Astrocyte of the cerebellum (primary cell): Measurements from ENCODE around the gene SMIM35.

ENCODE experiments used
- DNase-seq: peaks from one replicate; pipeline ENCODE4 v3.0.0-alpha.2; 2011; ENCODE audit warnings: low read depth
- H3K4me3 ChIP-seq: 2 replicates; pipeline ENCODE4 v1.5.1; 2011; ENCODE audit warnings: mild to moderate bottlenecking, low read depth, low read length, moderate library complexity
- CTCF ChIP-seq: IDR thresholded peaks from 2 replicates; pipeline ENCODE4 v1.5.1; 2012; ENCODE audit warnings: low read length, low read depth, moderate library complexity, mild to moderate bottlenecking; ENCODE audit errors: missing control alignments
- in situ Hi-C: cut with HindIII; loops from 2 replicates; pipeline ENCODE4 v1.10.0; 2017; ENCODE audit warnings: low sequenced_read_pairs

SMIM35 gene

GRCh38 chr11:118074785-118075184 is 12.0 kb downstream of the SMIM35 start:
- TF ChIP-seq CTCF: no peak
- in situ Hi-C loops: no loop called here
- H3K4me3 ChIP-seq: no peak overlapping the region
- no peak for DNase-seq

GRCh38 chr11:118074091-118074685 is 12.6 kb downstream of the SMIM35 start:
- no peak for TF ChIP-seq CTCF
- no peak overlapping the region for H3K4me3 ChIP-seq
- in situ Hi-C loops: no loop called here
- no peak for DNase-seq

GRCh38 chr11:118073554-118073953 is 13.2 kb downstream of the SMIM35 start:
- no peak for DNase-seq
- no peak for TF ChIP-seq CTCF
- no peak overlapping the region for H3K4me3 ChIP-seq
- in situ Hi-C loops: no loop called here

GRCh38 chr11:118071416-118072030 is 15.2 kb downstream of the SMIM35 start:
- TF ChIP-seq CTCF: no peak
- in situ Hi-C loops: no loop called here
- no peak for DNase-seq
- H3K4me3 ChIP-seq: no peak overlapping the region

- H3K4me3 ChIP-seq: no peak overlapping the region
- in situ Hi-C loops: no loop called here
- TF ChIP-seq CTCF: no peak
- DNase-seq: no peak
Observed at GRCh38 chr11:118068945-118069612, 17.7 kb downstream of the SMIM35 start.

- in situ Hi-C loops: no loop called here
- no peak for TF ChIP-seq CTCF
- no peak for DNase-seq
- no peak overlapping the region for H3K4me3 ChIP-seq
Observed at GRCh38 chr11:118068206-118068944, 18.4 kb downstream of the SMIM35 start.
